Measurements from ENCODE around the gene CDH22. TPM values are rescaled to one million over a fixed set of nuclear protein-coding genes. Genes with fewer than 3 reads are reported as not detected.

CDH22 gene
- total RNA-seq, 3 donors from 2014 or later = 0.15 to 0.66 (median 0.16) TPM

DNA sequence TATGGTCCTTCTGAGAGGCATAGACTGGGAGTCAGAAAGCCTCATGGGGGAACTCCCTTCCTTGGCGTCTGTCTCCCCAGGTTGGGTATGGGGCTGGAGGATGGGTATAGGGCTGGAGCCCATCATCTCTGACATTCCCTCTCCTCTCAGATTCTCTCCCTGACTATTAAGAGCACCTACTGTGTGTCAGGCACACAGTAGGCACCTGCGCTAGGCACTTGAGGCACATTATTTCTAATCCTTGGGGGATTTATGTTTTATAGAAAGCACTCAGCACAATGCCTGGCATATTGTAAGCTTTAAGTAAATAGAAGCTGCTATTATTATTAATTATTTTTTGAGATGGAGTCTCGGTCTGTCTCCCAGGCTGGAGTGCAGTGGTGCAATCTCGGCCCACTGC is 113.9 kb downstream of the CDH22 start:
- no peak overlapping the region for H3K4me3 ChIP-seq
- H3K36me3 ChIP-seq = no peaks in the 10 kb centered on the region
- TF ChIP-seq POLR2A (IDR thresholded peaks at IDR 0.05) = no peak
- TF ChIP-seq, protein P1, sequence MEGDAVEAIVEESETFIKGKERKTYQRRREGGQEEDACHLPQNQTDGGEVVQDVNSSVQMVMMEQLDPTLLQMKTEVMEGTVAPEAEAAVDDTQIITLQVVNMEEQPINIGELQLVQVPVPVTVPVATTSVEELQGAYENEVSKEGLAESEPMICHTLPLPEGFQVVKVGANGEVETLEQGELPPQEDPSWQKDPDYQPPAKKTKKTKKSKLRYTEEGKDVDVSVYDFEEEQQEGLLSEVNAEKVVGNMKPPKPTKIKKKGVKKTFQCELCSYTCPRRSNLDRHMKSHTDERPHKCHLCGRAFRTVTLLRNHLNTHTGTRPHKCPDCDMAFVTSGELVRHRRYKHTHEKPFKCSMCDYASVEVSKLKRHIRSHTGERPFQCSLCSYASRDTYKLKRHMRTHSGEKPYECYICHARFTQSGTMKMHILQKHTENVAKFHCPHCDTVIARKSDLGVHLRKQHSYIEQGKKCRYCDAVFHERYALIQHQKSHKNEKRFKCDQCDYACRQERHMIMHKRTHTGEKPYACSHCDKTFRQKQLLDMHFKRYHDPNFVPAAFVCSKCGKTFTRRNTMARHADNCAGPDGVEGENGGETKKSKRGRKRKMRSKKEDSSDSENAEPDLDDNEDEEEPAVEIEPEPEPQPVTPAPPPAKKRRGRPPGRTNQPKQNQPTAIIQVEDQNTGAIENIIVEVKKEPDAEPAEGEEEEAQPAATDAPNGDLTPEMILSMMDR (IDR thresholded peaks at IDR 0.05) = no peak
- TF ChIP-seq POLR2AphosphoS5 (IDR thresholded peaks at IDR 0.05) = no peak
- peaks cover 0 to 17% of the 10 kb centered on the region in 2 donors for H3K27me3 ChIP-seq
- DNase-seq (ENCODE audit: low spot score in 2 of 2) = no peak
- H3K4me1 ChIP-seq = no peaks in the 10 kb centered on the region
- no peak overlapping the region for H3K27ac ChIP-seq
- intact Hi-C loops (cut with DNase I; ENCODE audit: low total_unique reads) = no loop called here
- H3K9me3 ChIP-seq = no peaks in the 10 kb centered on the region

DNA sequence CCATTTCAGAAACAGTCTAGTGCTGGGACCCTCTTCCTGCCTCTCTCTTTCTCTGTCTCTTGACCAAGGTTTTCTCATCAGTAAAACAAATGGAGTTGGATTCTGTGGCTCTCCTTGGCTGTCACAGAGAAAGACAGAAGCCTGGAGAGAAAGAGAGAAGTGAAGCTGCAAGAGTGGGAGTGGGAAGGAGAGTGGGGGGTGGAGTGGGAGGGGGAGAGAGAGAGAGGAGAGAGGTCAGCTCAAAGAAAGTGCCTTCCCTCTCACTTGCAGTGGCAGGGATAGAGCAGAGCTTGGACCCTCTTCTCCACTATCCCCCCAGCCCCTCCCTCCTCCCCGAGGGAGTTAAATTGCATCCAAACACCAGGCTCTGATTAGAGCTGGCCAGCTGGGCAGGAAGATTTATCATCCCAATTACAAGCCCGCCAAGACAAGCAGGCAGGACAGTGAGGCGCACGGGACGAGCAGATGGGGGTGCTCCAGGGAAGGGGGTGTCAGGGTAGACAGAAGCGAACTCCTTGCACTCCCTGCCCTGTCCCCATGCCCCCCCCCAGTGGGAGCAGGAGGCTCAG is 115.8 kb downstream of the CDH22 start:
- peaks cover 0 to 3% of the 10 kb centered on the region in 2 donors for H3K27me3 ChIP-seq
- intact Hi-C loops (cut with DNase I; ENCODE audit: low total_unique reads) = no loop called here
- no peaks in the 10 kb centered on the region for H3K9me3 ChIP-seq
- H3K27ac ChIP-seq = no peak overlapping the region
- no peaks in the 10 kb centered on the region for H3K36me3 ChIP-seq
- no peak for TF ChIP-seq POLR2A (IDR thresholded peaks at IDR 0.05)
- no peak for TF ChIP-seq POLR2AphosphoS5 (IDR thresholded peaks at IDR 0.05)
- TF ChIP-seq, protein P1 (IDR thresholded peaks at IDR 0.05) = no peak
- no peaks in the 10 kb centered on the region for H3K4me1 ChIP-seq
- no peak for DNase-seq (ENCODE audit: low spot score in 2 of 2)
- no peak overlapping the region for H3K4me3 ChIP-seq

DNA sequence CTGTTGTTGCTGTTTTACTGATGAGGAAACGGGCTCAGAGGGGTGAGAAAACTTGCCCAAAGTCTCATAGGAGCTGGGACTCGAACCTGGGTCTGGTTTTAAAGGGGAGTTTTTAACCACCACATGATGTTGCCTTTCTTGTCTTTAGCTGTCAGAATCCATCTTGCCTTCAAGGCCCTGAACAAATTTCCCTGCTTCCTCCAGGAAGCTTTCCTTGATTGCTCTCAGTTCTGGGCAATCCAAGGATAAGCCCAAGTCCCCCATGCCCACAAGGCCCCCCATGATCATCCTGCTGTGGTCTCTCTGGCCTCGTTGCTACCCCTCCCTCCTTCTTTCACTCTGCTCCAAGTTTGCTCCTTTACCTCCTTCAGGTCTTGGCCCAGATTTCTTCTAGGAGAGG is 116.7 kb downstream of the CDH22 start:
- H3K27me3 ChIP-seq = peaks cover 0 to 3% of the 10 kb centered on the region in 2 donors
- no peak overlapping the region for H3K27ac ChIP-seq
- intact Hi-C loops (cut with DNase I; ENCODE audit: low total_unique reads) = no loop called here
- DNase-seq (ENCODE audit: low spot score in 2 of 2) = no peak
- no peak overlapping the region for H3K4me3 ChIP-seq
- H3K4me1 ChIP-seq = no peaks in the 10 kb centered on the region
- no peaks in the 10 kb centered on the region for H3K36me3 ChIP-seq
- no peaks in the 10 kb centered on the region for H3K9me3 ChIP-seq
- TF ChIP-seq, protein P1 (IDR thresholded peaks at IDR 0.05) = no peak
- no peak for TF ChIP-seq POLR2A (IDR thresholded peaks at IDR 0.05)
- TF ChIP-seq POLR2AphosphoS5 (IDR thresholded peaks at IDR 0.05) = no peak

DNA sequence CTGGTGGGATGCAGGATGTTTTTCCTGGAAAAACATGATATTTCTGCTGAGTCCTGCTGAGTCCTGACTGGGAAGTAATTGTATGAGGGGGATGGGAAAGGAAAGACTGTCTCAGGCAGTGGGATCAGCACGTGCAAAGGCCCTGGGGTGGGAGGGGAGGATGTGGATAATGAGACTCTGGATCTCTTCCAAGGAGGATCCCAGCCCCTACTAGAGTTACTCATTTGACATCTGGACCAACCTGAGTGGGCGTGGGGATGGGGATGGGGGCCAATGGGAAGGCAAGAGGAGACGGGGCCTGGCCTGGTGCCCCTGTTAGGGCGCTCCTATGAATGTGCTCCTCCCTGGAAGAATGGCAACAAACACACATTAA is 117.1 kb downstream of the CDH22 start:
- no peaks in the 10 kb centered on the region for H3K9me3 ChIP-seq
- no peak overlapping the region for H3K4me3 ChIP-seq
- TF ChIP-seq, protein P1 (IDR thresholded peaks at IDR 0.05) = no peak
- TF ChIP-seq POLR2AphosphoS5 (IDR thresholded peaks at IDR 0.05) (no peak), POLR2A (IDR thresholded peaks at IDR 0.05) (no peak)
- H3K36me3 ChIP-seq = no peaks in the 10 kb centered on the region
- H3K27ac ChIP-seq = no peak overlapping the region
- no peak for DNase-seq (ENCODE audit: low spot score in 2 of 2)
- intact Hi-C loops (cut with DNase I; ENCODE audit: low total_unique reads) = no loop called here
- no peaks in the 10 kb centered on the region for H3K4me1 ChIP-seq
- no peaks in the 10 kb centered on the region for H3K27me3 ChIP-seq

DNA sequence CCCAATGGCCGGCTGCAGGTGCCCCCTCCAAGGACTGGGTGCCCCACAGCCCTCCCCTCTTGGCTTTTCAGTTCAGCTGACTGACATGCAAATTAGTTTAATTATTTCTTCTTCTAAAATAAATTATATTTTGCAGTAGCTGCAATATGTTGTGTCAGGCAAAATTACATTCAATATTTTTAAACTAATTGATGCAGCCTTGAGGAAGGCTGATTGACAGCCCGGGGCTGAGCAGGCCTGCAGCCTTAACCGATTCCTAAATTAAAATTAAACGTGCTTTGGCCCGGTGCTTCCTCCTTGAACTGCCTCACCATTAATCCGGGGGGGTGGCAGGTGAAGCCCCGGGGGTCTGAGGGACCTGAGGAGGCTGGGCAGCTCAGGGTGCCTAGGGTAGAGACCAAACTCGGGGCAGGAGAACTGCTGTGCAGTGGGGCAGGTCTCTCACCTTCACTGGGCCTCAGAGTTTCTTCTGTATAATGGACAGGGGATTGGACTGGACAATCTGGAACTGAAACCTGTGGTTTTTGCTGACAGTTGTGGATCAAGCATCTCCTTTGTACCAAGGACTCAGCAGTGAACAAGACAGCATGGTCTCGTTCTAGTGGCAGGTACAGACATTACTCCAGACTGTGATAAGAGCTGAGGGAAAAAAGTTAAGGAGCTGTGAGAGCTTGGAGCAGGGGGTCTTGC is 117.7 kb downstream of the CDH22 start:
- TF ChIP-seq, protein P1 (IDR thresholded peaks at IDR 0.05) = no peak
- TF ChIP-seq POLR2AphosphoS5 (IDR thresholded peaks at IDR 0.05) = no peak
- TF ChIP-seq POLR2A (IDR thresholded peaks at IDR 0.05) = no peak
- H3K9me3 ChIP-seq = no peaks in the 10 kb centered on the region
- H3K27me3 ChIP-seq = no peaks in the 10 kb centered on the region
- no peak overlapping the region for H3K27ac ChIP-seq
- H3K4me1 ChIP-seq = no peaks in the 10 kb centered on the region
- no peak for DNase-seq (ENCODE audit: low spot score in 2 of 2)
- H3K36me3 ChIP-seq = no peaks in the 10 kb centered on the region
- H3K4me3 ChIP-seq = no peak overlapping the region
- intact Hi-C loops (cut with DNase I; ENCODE audit: low total_unique reads) = no loop called here
